Heart right ventricle (tissue), 16 donors: ENCODE data around the gene HOXA6. TPM values are rescaled to one million over a fixed set of nuclear protein-coding genes. Genes with fewer than 3 reads are reported as not detected.

Source experiments
- ATAC-seq, 8 donors: fragments of 200-7000 bp; cut with Tn5 transposase; one replicate each; pipeline ENCODE4 v1.9.1; 2020; ENCODE audit warnings: mild to moderate bottlenecking in 8 of 8, moderate library complexity in 8 of 8, moderate number of reproducible peaks in 1 of 8
- DNase-seq, 2 donors: peaks; one replicate each; pipeline ENCODE4 v3.0.0-alpha.2; 2020
- H3K27ac ChIP-seq, 10 donors: fragments of 200-600 bp; sonication (generic) in 2 of 10; one replicate each; pipeline versions ENCODE4 v1.5.0 to v1.8.0; 2020 to 2022; ENCODE audit warnings: mild to moderate bottlenecking in 3 of 10
- H3K27me3 ChIP-seq, 7 donors: fragments of 200-600 bp; one replicate each; pipeline ENCODE4 v1.8.0; 2021 to 2022; ENCODE audit warnings: mild to moderate bottlenecking in 2 of 7
- H3K36me3 ChIP-seq, 9 donors: fragments of 200-600 bp; sonication (generic) in 1 of 9; one replicate each; pipeline versions ENCODE4 v1.5.0 to v1.8.0; 2020 to 2022; ENCODE audit warnings: mild to moderate bottlenecking in 2 of 9
- H3K4me1 ChIP-seq, 9 donors: fragments of 200-600 bp; sonication (generic) in 1 of 9; one replicate each; pipeline versions ENCODE4 v1.5.0 to v1.8.0; 2020 to 2022; ENCODE audit warnings: mild to moderate bottlenecking in 4 of 9
- H3K4me3 ChIP-seq, 10 donors: fragments of 200-600 bp; sonication (generic) in 2 of 10; one replicate each; pipeline versions ENCODE4 v1.5.0 to v1.8.0; 2020 to 2022; ENCODE audit warnings: mild to moderate bottlenecking in 7 of 10, moderate library complexity in 2 of 10
- H3K9me3 ChIP-seq, 11 donors: fragments of 200-600 bp in 10 of 11; sonication (generic) in 2 of 11; one replicate each; pipeline versions ENCODE4 v1.5.0 to v1.8.0; 2013 to 2022; ENCODE audit warnings: mild to moderate bottlenecking in 2 of 11, control low read depth in 1 of 11, moderate library complexity in 1 of 11
- WGBS, 2 donors: extraction: QIAGEN DNeasy Blood & Tissue Kit; methylation state at CpG; one replicate each; pipeline ENCODE4 v1.1.7; 2013; ENCODE audit warnings: inconsistent platforms in 1 of 2; 5-methylcytosine and 5-hydroxymethylcytosine counted together
- intact Hi-C, 10 donors: fragments of 100-400 bp; cut with DNase I; formaldehyde crosslinking; loops; one replicate each; pipeline versions ENCODE4 v1.11.1 to v1.14.2; 2022
- polyA plus RNA-seq, 2 donors: library from polyadenylated mRNA; stranded (reverse); fragments of 200-250 nt; gene quantifications; one replicate each; pipeline ENCODE4 v1.2.3, GENCODE V29; 2013
- total RNA-seq, 10 donors: library from RNA; stranded (reverse); fragmentation: NEBNext Ultra II Directional in 3 of 10; extraction: Animal tissue kit (Norgen Biotek cat#: 25700) in 3 of 10; gene quantifications; one replicate each; pipeline versions ENCODE4 v1.2.1 to v1.2.4, GENCODE V29; 2021 to 2023
- TF ChIP-seq, protein P1 (sequence below), 9 donors: fragments of 200-600 bp; sonication (generic) in 2 of 9; IDR thresholded peaks; one replicate each; pipeline versions ENCODE4 v1.5.0 to v1.8.0; 2021 to 2022; ENCODE audit warnings: antibody characterized with exemption in 9 of 9, mild to moderate bottlenecking in 5 of 9, moderate library complexity in 1 of 9
- donor health status: Arrhythmogenic right ventricular cardiomyopathy.
- donor health status: ischemic (EF 13 %, LVEDD 7.1; RV severe dilation, severe dysfunction).
- donor health status: healthy with polysubstance abuse.
- donor health status: DM: no; HTN: yes; CAD: no.
- donor health status: DM: no; HTN: no; CAD: no.
- donor health status: ischemic (EF 25% LVEDD 6.9; RV normal size, moderate dysfunction).
- donor health status: ischemic (EF 25% LVEDD 5.7; RV mildly dilated, moderate dysfunction).
- donor health status: healthy.
- donor health status: DM: yes; HTN: yes; CAD: no.
- donor health status: Ischemic cardiomyopathy.
- donor health status: ischemic (EF 35%, LVEDD 5.7; RV mildly dilated, moderate dysfunction).
- donor health status: nonischemic (EF 11% LVEDD 7.7; RV severe dilation, severe dysfunction).
- donor health status: DM: yes; HTN: yes; CAD: no.
- donor health status: PGD.
- donor health status: ischemic (EF 29% LVEDD 5.4; RV normal size, mild dysfunction).
- donor health status: nonischemic (EF 23%, LVEDD 6.1; RV moderate dilation, normal function).

Gene HOXA6
- total and polyA plus RNA-seq, 12 donors: not detected

DNA sequence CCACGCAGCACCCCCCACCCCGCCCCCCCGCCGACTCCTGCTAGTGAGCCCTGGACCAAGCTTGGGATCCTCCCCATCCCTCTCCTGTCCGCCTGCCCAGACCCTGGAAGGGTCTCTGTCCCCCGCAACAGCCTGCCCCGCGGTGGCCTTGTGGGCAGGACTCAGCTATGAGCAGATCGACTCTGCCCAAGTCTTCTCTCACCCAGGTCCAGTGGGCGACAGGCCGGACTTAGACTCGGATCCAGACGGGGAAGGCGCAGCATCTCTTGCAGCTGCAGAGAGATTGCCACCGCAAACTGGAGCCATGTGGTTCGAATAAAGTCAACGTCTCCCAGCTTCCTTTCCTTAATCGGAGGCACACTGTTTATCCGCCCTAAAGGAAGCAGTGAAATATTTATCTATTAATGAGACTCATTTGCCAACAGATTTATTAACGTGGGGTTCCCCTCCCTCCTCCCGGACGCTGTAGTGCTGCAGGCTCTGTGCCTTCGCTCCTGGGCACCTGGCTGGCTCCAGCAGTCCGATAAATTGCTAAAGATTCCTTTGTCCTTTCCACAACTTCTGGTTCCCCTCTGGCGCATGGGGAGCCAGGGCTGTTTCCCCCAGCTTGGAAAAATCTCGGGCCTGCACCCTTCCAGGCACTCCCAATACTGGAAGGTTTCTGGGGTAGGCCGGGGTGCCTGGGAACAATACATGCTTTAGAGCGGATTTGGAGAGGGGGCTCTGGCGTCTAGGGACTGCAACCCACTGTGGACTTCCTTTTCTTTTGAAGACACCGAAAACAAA is 9.5 kb upstream of the HOXA6 start:
- Histone ChIP-seq H3K27ac (no peak overlapping the region), H3K4me1 (peaks cover 5 to 78% (median 28%) of the 10 kb centered on the region in 9 donors), H3K27me3 (peaks cover 80 to 100% (median 100%) of the 10 kb centered on the region in 7 donors), H3K4me3 (peak overlapping the region in 1 of 10 donors; percentile 35), H3K9me3 (no peaks in the 10 kb centered on the region), H3K36me3 (peaks cover 0 to 8% (median 0%) of the 10 kb centered on the region in 9 donors)
- intact Hi-C loops: loop anchor here in 5 of 10 donors (5.0 to 10.0 kb wide), 5 partner anchors 302 to 1302 kb away; no protein-coding TSS in a partner anchor
- no peak for DNase-seq
- no peak for ATAC-seq
- 9% methylated on average over 27 to 30 of the region's 30 CpGs for WGBS, 2 donors
- TF ChIP-seq, protein P1, sequence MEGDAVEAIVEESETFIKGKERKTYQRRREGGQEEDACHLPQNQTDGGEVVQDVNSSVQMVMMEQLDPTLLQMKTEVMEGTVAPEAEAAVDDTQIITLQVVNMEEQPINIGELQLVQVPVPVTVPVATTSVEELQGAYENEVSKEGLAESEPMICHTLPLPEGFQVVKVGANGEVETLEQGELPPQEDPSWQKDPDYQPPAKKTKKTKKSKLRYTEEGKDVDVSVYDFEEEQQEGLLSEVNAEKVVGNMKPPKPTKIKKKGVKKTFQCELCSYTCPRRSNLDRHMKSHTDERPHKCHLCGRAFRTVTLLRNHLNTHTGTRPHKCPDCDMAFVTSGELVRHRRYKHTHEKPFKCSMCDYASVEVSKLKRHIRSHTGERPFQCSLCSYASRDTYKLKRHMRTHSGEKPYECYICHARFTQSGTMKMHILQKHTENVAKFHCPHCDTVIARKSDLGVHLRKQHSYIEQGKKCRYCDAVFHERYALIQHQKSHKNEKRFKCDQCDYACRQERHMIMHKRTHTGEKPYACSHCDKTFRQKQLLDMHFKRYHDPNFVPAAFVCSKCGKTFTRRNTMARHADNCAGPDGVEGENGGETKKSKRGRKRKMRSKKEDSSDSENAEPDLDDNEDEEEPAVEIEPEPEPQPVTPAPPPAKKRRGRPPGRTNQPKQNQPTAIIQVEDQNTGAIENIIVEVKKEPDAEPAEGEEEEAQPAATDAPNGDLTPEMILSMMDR (IDR thresholded peaks at IDR 0.05): no peak

DNA sequence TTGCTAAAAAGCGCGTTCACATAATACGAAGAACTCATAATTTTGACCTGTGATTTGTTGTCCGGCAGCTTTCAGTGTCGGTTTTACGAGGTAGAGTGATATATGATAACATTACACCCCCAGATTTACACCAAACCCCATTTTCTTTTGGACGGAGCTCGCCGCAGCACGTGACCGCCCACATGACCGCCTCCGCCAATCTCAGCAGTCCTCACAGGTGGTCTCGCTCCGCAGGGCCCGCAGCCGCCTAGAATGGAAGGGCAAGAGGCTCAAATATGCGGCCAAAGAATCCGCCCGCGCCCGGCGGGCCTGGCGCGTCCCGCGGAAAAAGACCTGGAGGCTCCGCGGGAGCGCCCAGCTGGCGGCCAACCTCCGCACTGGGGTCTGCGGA is 8.9 kb upstream of the HOXA6 start, which contains the start of gene HOXA7:
TSS of gene HOXA7 (minus strand) at position 168 of the 391 bp plus-strand sequence. CDS start at position 38, 130 bp downstream.
- ATAC-seq (no peak), DNase-seq (no peak)
- peaks cover 5 to 79% (median 29%) of the 10 kb centered on the region in 9 donors for H3K4me1 ChIP-seq
- TF ChIP-seq, protein P1 (IDR thresholded peaks at IDR 0.05): no peak
- intact Hi-C loops: loop anchor here in 5 of 10 donors (5.0 to 10.0 kb wide), 5 partner anchors 302 to 1302 kb away; no protein-coding TSS in a partner anchor
- peaks cover 86 to 100% (median 100%) of the 10 kb centered on the region in 7 donors for H3K27me3 ChIP-seq
- WGBS, 2 donors: 2 to 4% methylated on average over 33 of the region's 33 CpGs
- H3K9me3 ChIP-seq: no peaks in the 10 kb centered on the region
- H3K27ac ChIP-seq: peak within 1 kb of the TSS in 1 of 10 donors; percentile 14
- H3K4me3 ChIP-seq: peak within 1 kb of the TSS in 5 of 10 donors; percentile 10 to 35 (median 17)
- peaks cover 0 to 8% (median 0%) of the 10 kb centered on the region in 9 donors for H3K36me3 ChIP-seq

DNA sequence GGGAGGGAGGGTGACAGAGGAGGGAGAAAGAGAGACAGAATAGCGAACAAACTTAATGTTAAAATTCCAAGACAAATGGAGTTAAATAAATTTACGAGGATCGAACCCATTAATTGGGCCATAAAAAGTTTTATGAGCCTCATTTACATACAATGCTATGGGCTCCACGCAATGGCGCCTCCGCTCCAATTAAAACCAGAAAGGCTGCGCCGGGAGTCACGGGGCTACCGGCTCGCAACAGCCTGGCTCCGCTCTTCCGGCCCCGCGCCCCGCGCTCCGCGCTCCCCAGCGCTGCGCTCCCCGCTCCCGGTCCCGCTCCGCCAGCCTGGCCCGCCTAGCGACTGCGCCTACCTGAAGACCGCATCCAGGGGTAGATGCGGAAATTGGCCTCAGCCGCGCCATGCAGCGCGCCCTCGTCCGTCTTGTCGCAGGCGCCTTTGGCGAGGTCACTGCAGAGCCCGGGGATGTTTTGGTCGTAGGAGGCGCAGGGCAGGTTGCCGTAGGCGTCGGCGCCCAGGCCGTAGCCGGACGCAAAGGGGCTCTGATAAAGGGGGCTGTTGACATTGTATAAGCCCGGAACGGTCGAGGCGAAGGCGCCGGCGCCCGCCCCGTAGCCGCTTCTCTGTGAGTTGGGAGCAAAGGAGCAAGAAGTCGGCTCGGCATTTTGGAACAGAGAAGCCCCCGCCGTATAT is 8.4 kb upstream of the HOXA6 start:
- Histone ChIP-seq H3K36me3 (peaks cover 0 to 8% (median 0%) of the 10 kb centered on the region in 9 donors), H3K4me3 (peak overlapping the region in 5 of 10 donors; percentile 10 to 35 (median 17)), H3K9me3 (no peaks in the 10 kb centered on the region), H3K27ac (peak overlapping the region in 1 of 10 donors; percentile 14), H3K27me3 (peaks cover 81 to 100% (median 100%) of the 10 kb centered on the region in 7 donors), H3K4me1 (peaks cover 5 to 79% (median 31%) of the 10 kb centered on the region in 9 donors)
- 2% methylated on average over 63 of the region's 63 CpGs for WGBS, 2 donors
- intact Hi-C loops: loop anchor here in 5 of 10 donors (5.0 to 10.0 kb wide), 5 partner anchors 301 to 1301 kb away; no protein-coding TSS in a partner anchor
- DNase-seq: no peak
- no peak for ATAC-seq
- TF ChIP-seq, protein P1 (IDR thresholded peaks at IDR 0.05): no peak
